ENCODE results near the gene IL2RA.
"Not testable (repeated sequence)": the region's sequence is repeated elsewhere in the genome, so short reads cannot be mapped to it uniquely, and the experiment has no call there.

Gene IL2RA

GRCh38 chr10:6082496-6083395, 20.6 kb upstream of the IL2RA start:
- DNase-seq (ENCODE audit: low read depth in 2 of 2), result no peak

GRCh38 chr10:6080417-6080973, 18.3 kb upstream of the IL2RA start:
- no peak for DNase-seq (ENCODE audit: low read depth in 2 of 2)

GRCh38 chr10:6079044-6079443, 16.9 kb upstream of the IL2RA start:
- DNase-seq (ENCODE audit: low read depth in 2 of 2), result no peak

GRCh38 chr10:6077071-6077675, 15.0 kb upstream of the IL2RA start:
- no peak for DNase-seq (ENCODE audit: low read depth in 2 of 2)

- DNase-seq (ENCODE audit: low read depth in 2 of 2), result no peak
These were observed 12.5 kb upstream of the IL2RA start for GRCh38 chr10:6074489-6075301.

GRCh38 chr10:6072215-6072934, 10.2 kb upstream of the IL2RA start:
- no peak for DNase-seq (ENCODE audit: low read depth in 2 of 2)

- DNase-seq (ENCODE audit: low read depth in 2 of 2), result no peak
These were observed 9.3 kb upstream of the IL2RA start for GRCh38 chr10:6071181-6072175.

GRCh38 chr10:6070660-6071059, 8.5 kb upstream of the IL2RA start:
- DNase-seq (ENCODE audit: low read depth in 2 of 2), result peak; percentile 72 to 74

- no peak for DNase-seq (ENCODE audit: low read depth in 2 of 2)
These were observed 7.1 kb upstream of the IL2RA start for GRCh38 chr10:6069081-6069931.

GRCh38 chr10:6068422-6068821, 6.3 kb upstream of the IL2RA start:
- no peak for DNase-seq (ENCODE audit: low read depth in 2 of 2)

GRCh38 chr10:6068006-6068405, 5.8 kb upstream of the IL2RA start:
- no peak for DNase-seq (ENCODE audit: low read depth in 2 of 2)

GRCh38 chr10:6067457-6067856, 5.3 kb upstream of the IL2RA start:
- DNase-seq (ENCODE audit: low read depth in 2 of 2), result no peak

GRCh38 chr10:6065835-6066234, 3.7 kb upstream of the IL2RA start:
- no peak for DNase-seq (ENCODE audit: low read depth in 2 of 2)

- DNase-seq (ENCODE audit: low read depth in 2 of 2), result no peak
These were observed 3.2 kb upstream of the IL2RA start for GRCh38 chr10:6065406-6065805.

GRCh38 chr10:6064726-6065125, 2.6 kb upstream of the IL2RA start:
- DNase-seq (ENCODE audit: low read depth in 2 of 2), result not testable (repeated sequence)

- DNase-seq (ENCODE audit: low read depth in 2 of 2), result no peak
These were observed 2.0 kb upstream of the IL2RA start for GRCh38 chr10:6064119-6064518.

- DNase-seq (ENCODE audit: low read depth in 2 of 2), result no peak
These were observed 1.1 kb downstream of the IL2RA start for GRCh38 chr10:6061056-6061455.

- DNase-seq (ENCODE audit: low read depth in 2 of 2), result no peak
These were observed 2.7 kb downstream of the IL2RA start for GRCh38 chr10:6059506-6059905.

Data from stimulated activated CD8-positive, alpha-beta memory T cell treated with anti-CD3 and anti-CD28 coated beads, Interleukin-15, amount 100 ng/mL, for 48 hours (primary cell).